ENCODE results near the gene CCDC27.

GRCh38 chr1:3790952-3791351 is 38.7 kb downstream of the CCDC27 start:
- TF ChIP-seq POLR2A (IDR thresholded peaks at IDR 0.05) (no peak), CTCF (IDR thresholded peaks at IDR 0.05) (no peak)
